C4-2B (cell line): ENCODE data around the gene CD209.

Experiments
- ZFX ChIP-seq: fragments of 450-650 bp; IDR thresholded peaks from 2 replicates; pipeline ENCODE4 v1.6.1; 2017
- TF ChIP-seq, protein P1 (sequence below): fragments of 450-650 bp; conservative IDR thresholded peaks from 2 replicates; pipeline ENCODE4 v1.5.1; 2017; ENCODE audit warnings: mild to moderate bottlenecking

DNA sequence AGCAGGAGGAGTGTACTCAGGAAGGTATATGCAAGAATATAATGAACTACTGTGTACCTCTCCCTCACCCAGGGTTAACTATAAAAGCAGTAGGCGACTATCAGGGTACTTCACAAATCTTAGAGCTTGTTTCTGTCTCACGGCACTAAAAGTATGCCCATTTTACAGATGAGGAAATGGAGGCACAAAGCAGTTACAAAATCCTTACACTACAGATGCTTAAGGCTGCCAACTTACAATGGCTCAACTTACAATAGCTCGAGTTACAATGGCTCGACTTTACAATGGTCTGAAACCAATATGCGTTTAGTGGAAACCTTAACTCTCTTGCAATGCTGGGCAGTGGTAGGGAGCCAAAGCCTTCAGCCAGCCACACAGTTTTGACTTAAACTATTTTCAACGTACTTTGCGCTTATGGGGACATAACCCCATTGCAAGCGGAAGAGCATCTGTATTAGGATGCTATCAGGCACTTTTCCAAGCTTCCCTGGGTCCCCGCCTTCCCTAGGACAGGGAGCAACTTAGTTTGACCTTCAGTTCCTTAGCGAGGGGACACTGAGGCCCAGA, 49.5 kb downstream of the CD209 start:
- TF ChIP-seq, protein P1, sequence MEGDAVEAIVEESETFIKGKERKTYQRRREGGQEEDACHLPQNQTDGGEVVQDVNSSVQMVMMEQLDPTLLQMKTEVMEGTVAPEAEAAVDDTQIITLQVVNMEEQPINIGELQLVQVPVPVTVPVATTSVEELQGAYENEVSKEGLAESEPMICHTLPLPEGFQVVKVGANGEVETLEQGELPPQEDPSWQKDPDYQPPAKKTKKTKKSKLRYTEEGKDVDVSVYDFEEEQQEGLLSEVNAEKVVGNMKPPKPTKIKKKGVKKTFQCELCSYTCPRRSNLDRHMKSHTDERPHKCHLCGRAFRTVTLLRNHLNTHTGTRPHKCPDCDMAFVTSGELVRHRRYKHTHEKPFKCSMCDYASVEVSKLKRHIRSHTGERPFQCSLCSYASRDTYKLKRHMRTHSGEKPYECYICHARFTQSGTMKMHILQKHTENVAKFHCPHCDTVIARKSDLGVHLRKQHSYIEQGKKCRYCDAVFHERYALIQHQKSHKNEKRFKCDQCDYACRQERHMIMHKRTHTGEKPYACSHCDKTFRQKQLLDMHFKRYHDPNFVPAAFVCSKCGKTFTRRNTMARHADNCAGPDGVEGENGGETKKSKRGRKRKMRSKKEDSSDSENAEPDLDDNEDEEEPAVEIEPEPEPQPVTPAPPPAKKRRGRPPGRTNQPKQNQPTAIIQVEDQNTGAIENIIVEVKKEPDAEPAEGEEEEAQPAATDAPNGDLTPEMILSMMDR = no peak
- no peak for TF ChIP-seq ZFX
